Transverse colon (tissue), 4 donors: ENCODE measurements around the gene ARHGEF38. TPM values are rescaled to one million over a fixed set of nuclear protein-coding genes. Genes with fewer than 3 reads are reported as not detected.
"Not testable (repeated sequence)": the region's sequence is repeated elsewhere in the genome, so short reads cannot be mapped to it uniquely, and the experiment has no call there.

Source experiments
- DNase-seq: peaks from one replicate; pipeline ENCODE4 v3.0.0-alpha.2; 2019
- H3K27ac ChIP-seq, 4 donors: fragments of 200-600 bp; sonication (generic); 2 replicates each; pipeline ENCODE4 v1.5.1; 2016 to 2018; ENCODE audit warnings: inconsistent platforms in 4 of 4
- H3K27me3 ChIP-seq: fragments of 200-600 bp; sonication (generic); 2 replicates; pipeline ENCODE4 v1.5.1; 2017; ENCODE audit warnings: inconsistent platforms
- H3K36me3 ChIP-seq, 4 donors: fragments of 200-600 bp; sonication (generic); 2 replicates each; pipeline ENCODE4 v1.5.1; 2017 to 2019; ENCODE audit warnings: inconsistent platforms in 4 of 4
- H3K4me1 ChIP-seq, 4 donors: fragments of 200-600 bp; sonication (generic); 2 replicates each; pipeline ENCODE4 v1.5.1; 2017 to 2020; ENCODE audit warnings: inconsistent platforms in 4 of 4
- H3K4me3 ChIP-seq, 4 donors: fragments of 200-600 bp; sonication (generic); 1 replicate in 1 of 4; 2 replicates in 3 of 4; pipeline versions ENCODE4 v1.5.1 to v1.6.1; 2017 to 2019; ENCODE audit warnings: inconsistent platforms in 4 of 4
- H3K9me3 ChIP-seq, 2 donors: fragments of 200-600 bp; sonication (generic); 2 replicates each; pipeline ENCODE4 v1.5.1; 2017 to 2019; ENCODE audit warnings: inconsistent platforms in 2 of 2
- CTCF ChIP-seq, 5 experiments: fragments of 200-600 bp in 3 of 5; fragments of 450-650 bp in 2 of 5; sonication (generic) in 3 of 5; IDR thresholded peaks; 1 replicate in 2 of 5; 2 replicates in 3 of 5; pipeline ENCODE4 v1.5.1; 2016 to 2017; ENCODE audit warnings: antibody characterized with exemption in 5 of 5, inconsistent platforms in 3 of 5, mild to moderate bottlenecking in 2 of 5, moderate library complexity in 1 of 5
- EP300 ChIP-seq: sonication (generic); formaldehyde crosslinking; IDR thresholded peaks from one replicate; pipeline ENCODE4 v1.6.1; 2017; ENCODE audit warnings: antibody characterized with exemption, low read depth
- POLR2A ChIP-seq: fragments of 450-650 bp; IDR thresholded peaks from one replicate; pipeline ENCODE4 v1.6.1; 2016; ENCODE audit warnings: antibody characterized with exemption, mild to moderate bottlenecking, moderate library complexity
- POLR2AphosphoS5 ChIP-seq, 3 donors: sonication (generic); formaldehyde crosslinking; IDR thresholded peaks; one replicate each; pipeline ENCODE4 v1.6.1; 2016; ENCODE audit warnings: antibody characterized with exemption in 3 of 3
- WGBS, 2 donors: methylation state at CpG; one replicate each; pipeline ENCODE4 v1.1.5; 2018; ENCODE audit warnings: low coverage in 1 of 2; 5-methylcytosine and 5-hydroxymethylcytosine counted together
- in situ Hi-C, 4 donors: fragments of 200-750 bp; cut with MboI; loops; one replicate each; pipeline versions ENCODE4 v1.15.0 to v1.15.1; 2017; ENCODE audit warnings: low sequenced_read_pairs in 3 of 4, low pct_ligation_motif_present in 1 of 4, low pct_unique_long_range_greater_than_20kb in 1 of 4
- intact Hi-C: fragments of 100-400 bp; cut with DNase I; formaldehyde crosslinking; loops from one replicate; pipeline ENCODE4 v1.15.1; 2023; ENCODE audit warnings: low total_unique reads
- total RNA-seq, 4 donors: library from RNA; depleted of rRNA; stranded (reverse); fragments of >200 nt; gene quantifications; one replicate each; pipeline ENCODE4 v1.1.0, GENCODE V29; 2016

ARHGEF38 gene
- total RNA-seq, 4 donors from 2014 or later, result 2.6 to 18.1 (median 15.6) TPM

GRCh38 chr4:105714932-105715331, 162.5 kb downstream of the ARHGEF38 start:
- in situ Hi-C loops, result loop anchor here in 2 of 4 donors (25.0 kb wide), 1 partner anchor 578 kb away; the partner anchor contains the start of gene TET2 (in 2 of the 2)
- WGBS, 2 donors, result 67 to 79% methylated on average over 1 of the region's 1 CpG
- no peaks in the 10 kb centered on the region for H3K9me3 ChIP-seq
- intact Hi-C loops, result no loop called here
- peaks cover 0 to 9% (median 2%) of the 10 kb centered on the region in 4 donors for H3K4me1 ChIP-seq
- TF ChIP-seq POLR2AphosphoS5 (IDR thresholded peaks at IDR 0.05) (no peak), EP300 (no peak), POLR2A (no peak), CTCF (IDR thresholded peaks at IDR 0.05) (no peak)
- H3K27ac ChIP-seq, result no peak overlapping the region
- H3K4me3 ChIP-seq, result no peak overlapping the region
- no peak for DNase-seq
- no peaks in the 10 kb centered on the region for H3K36me3 ChIP-seq
- no peaks in the 10 kb centered on the region for H3K27me3 ChIP-seq

DNA sequence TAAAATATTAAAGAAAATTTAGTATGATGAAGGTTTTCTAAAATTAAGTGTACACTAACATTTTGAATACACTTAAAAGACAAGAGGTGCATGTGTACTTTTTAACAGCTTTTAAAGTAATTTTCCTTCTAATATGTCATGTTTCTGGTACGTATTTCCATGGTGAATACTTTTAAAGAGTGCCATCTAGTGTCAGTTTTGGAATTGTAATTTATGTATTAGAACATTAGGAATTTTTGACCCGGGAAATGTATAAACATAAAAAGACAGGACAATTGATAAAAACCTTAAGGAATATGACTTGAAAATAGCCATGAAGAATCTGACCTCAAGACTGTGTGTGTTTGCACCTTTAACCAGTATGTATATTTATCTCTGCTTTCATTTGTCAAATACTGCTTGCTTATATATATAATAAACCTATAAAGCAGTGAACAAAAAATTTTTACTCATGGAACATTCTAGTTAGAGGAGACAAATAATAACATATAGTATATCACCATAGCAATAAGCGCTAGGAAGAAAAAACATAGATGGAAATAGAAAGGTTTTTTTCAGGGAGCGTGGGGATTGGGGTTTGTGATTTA, 163.4 kb downstream of the ARHGEF38 start:
- Histone ChIP-seq H3K27me3 (no peaks in the 10 kb centered on the region), H3K27ac (no peak overlapping the region), H3K4me1 (peaks cover 0 to 8% (median 2%) of the 10 kb centered on the region in 4 donors), H3K9me3 (no peaks in the 10 kb centered on the region), H3K4me3 (no peak overlapping the region), H3K36me3 (no peaks in the 10 kb centered on the region)
- in situ Hi-C loops, result loop anchor here in 2 of 4 donors (25.0 kb wide), 1 partner anchor 578 kb away; the partner anchor contains the start of gene TET2 (in 2 of the 2)
- DNase-seq, result no peak
- intact Hi-C loops, result no loop called here
- TF ChIP-seq POLR2AphosphoS5 (IDR thresholded peaks at IDR 0.05), result no peak
- TF ChIP-seq CTCF (IDR thresholded peaks at IDR 0.05), result peak; percentile 41 to 56 (median 44)
- TF ChIP-seq EP300, result no peak
- TF ChIP-seq POLR2A, result no peak
- WGBS, 2 donors, result 45 to 50% methylated on average over 4 of the region's 4 CpGs

GRCh38 chr4:105719204-105719603, 166.8 kb downstream of the ARHGEF38 start:
- no peak for TF ChIP-seq POLR2A
- TF ChIP-seq CTCF (IDR thresholded peaks at IDR 0.05), result no peak
- no peak for TF ChIP-seq POLR2AphosphoS5 (IDR thresholded peaks at IDR 0.05)
- TF ChIP-seq EP300, result no peak
- intact Hi-C loops, result no loop called here
- no peak overlapping the region for H3K27ac ChIP-seq

DNA sequence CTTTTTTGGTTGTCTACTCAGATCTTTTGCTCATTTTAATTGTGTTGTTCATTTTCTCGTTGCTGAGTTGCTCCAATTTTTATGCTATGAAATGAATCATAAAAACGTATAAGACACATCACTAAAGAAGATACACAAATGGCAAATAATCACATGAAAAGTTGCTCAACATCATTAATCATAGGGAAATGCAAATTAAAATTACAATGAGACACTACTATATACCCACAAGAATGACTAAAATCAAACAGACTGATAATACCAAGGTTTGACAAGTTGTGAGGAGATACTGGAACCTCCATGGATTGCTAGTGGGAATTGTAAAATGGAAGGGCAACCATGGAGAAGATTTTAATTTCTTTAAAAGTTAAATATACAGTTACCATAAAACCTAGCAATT, 173.2 kb downstream of the ARHGEF38 start:
- in situ Hi-C loops, result no loop called here
- no peak overlapping the region for H3K4me3 ChIP-seq
- intact Hi-C loops, result no loop called here
- peaks cover 0 to 9% of the 10 kb centered on the region in 2 donors for H3K9me3 ChIP-seq
- no peak for DNase-seq
- no peaks in the 10 kb centered on the region for H3K4me1 ChIP-seq
- H3K27me3 ChIP-seq, result no peaks in the 10 kb centered on the region
- TF ChIP-seq POLR2A (no peak), CTCF (IDR thresholded peaks at IDR 0.05) (no peak), EP300 (no peak), POLR2AphosphoS5 (IDR thresholded peaks at IDR 0.05) (no peak)
- 92 to 94% methylated on average over 2 of the region's 2 CpGs for WGBS, 2 donors
- no peaks in the 10 kb centered on the region for H3K36me3 ChIP-seq
- no peak overlapping the region for H3K27ac ChIP-seq

More at GRCh38 chr4:105719204-105719603, 166.8 kb downstream of the ARHGEF38 start:
- DNase-seq, result no peak
- no peaks in the 10 kb centered on the region for H3K27me3 ChIP-seq
- in situ Hi-C loops, result loop anchor here in 2 of 4 donors (25.0 kb wide), 1 partner anchor 582 kb away; the partner anchor contains the start of gene TET2 (in 2 of the 2)
- no peak overlapping the region for H3K4me3 ChIP-seq
- H3K4me1 ChIP-seq, result peaks cover 0 to 8% (median 2%) of the 10 kb centered on the region in 4 donors
- WGBS, 2 donors, result 84% methylated on average over 2 of the region's 2 CpGs; no CpG with 5 or more reads in 1 of the 2 donors
- H3K9me3 ChIP-seq, result no peaks in the 10 kb centered on the region
- H3K36me3 ChIP-seq, result no peaks in the 10 kb centered on the region

- H3K27me3 ChIP-seq, intact Hi-C loops, H3K27ac ChIP-seq, in situ Hi-C loops, H3K9me3 ChIP-seq, H3K36me3 ChIP-seq, H3K4me3 ChIP-seq, H3K4me1 ChIP-seq, DNase-seq: not testable (repeated sequence)
- whole genome bisulfite sequencing, 2 donors, result 97 to 100% methylated on average over 3 to 4 of the region's 4 CpGs
These were observed 177.5 kb downstream of the ARHGEF38 start for GRCh38 chr4:105729895-105730294.
